HG03342 (cell line): Measurements from ENCODE around the gene HP1BP3.
"Not testable (repeated sequence)": the region's sequence is repeated elsewhere in the genome, so short reads cannot be mapped to it uniquely, and the experiment has no call there.

Experiments used
- ATAC-seq: cut with Tn5 transposase; IDR thresholded peaks from one replicate; pipeline ENCODE4 v1.9.1; 2021; ENCODE audit warnings: mild to moderate bottlenecking, moderate library complexity; ENCODE audit not compliant: unreplicated experiment

HP1BP3 gene

GRCh38 chr1:20728371-20729154 lies 58.5 kb downstream of the HP1BP3 start:
- no peak for ATAC-seq

GRCh38 chr1:20727746-20728316 lies 59.3 kb downstream of the HP1BP3 start:
- ATAC-seq, result no peak

- ATAC-seq, result no peak
These were observed 60.0 kb downstream of the HP1BP3 start for GRCh38 chr1:20726932-20727745.

- ATAC-seq, result no peak
These were observed 60.8 kb downstream of the HP1BP3 start for GRCh38 chr1:20726118-20726911.

- no peak for ATAC-seq
These were observed 61.7 kb downstream of the HP1BP3 start for GRCh38 chr1:20725189-20726117.

GRCh38 chr1:20724364-20725188 lies 62.5 kb downstream of the HP1BP3 start:
- ATAC-seq, result no peak

GRCh38 chr1:20723537-20724363 lies 63.4 kb downstream of the HP1BP3 start:
- no peak for ATAC-seq

GRCh38 chr1:20723159-20723536 lies 64.0 kb downstream of the HP1BP3 start:
- ATAC-seq, result no peak

- ATAC-seq, result no peak
These were observed 65.7 kb downstream of the HP1BP3 start for GRCh38 chr1:20721117-20722061.

- no peak for ATAC-seq
These were observed 66.4 kb downstream of the HP1BP3 start for GRCh38 chr1:20720631-20721091.

- no peak for ATAC-seq
These were observed 67.1 kb downstream of the HP1BP3 start for GRCh38 chr1:20719871-20720620.

- ATAC-seq, result no peak
These were observed 67.8 kb downstream of the HP1BP3 start for GRCh38 chr1:20719261-20719660.

- ATAC-seq, result not testable (repeated sequence)
These were observed 68.7 kb downstream of the HP1BP3 start for GRCh38 chr1:20718343-20718882.

- no peak for ATAC-seq
These were observed 69.4 kb downstream of the HP1BP3 start, which contains the start of gene KIF17 for GRCh38 chr1:20717452-20718342. Gene KIF17 (minus strand): TSS chr1:20718007. CDS start chr1:20717706, 301 bp downstream.

GRCh38 chr1:20716232-20716631 lies 70.9 kb downstream of the HP1BP3 start:
- ATAC-seq, result no peak
